Brain pericyte (primary cell): ENCODE measurements around the gene ZNF282.

ENCODE experiments used
- DNase-seq: peaks from one replicate; pipeline ENCODE4 v3.0.0-alpha.2; 2012; ENCODE audit warnings: low read depth, low spot score

Gene ZNF282

DNA sequence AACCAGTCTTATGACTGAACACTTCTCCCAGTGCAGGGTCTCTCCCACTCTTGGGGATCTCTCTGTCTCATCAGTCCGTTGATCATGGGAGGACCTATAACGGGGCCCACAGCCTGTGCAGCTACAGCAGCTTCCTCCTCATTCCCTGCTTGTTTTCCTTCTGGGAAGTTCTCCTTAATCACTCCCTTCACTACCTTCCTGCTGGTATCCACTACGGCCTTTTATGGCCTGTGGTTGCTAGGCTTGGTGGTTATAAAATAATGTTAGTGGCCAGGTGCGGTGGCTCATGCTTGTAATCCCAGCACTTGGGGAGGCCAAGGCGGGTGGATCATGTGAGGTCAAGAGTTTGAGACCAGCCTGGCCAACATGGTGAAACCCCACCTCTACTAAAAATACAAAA is 3.5 kb upstream of the ZNF282 start:
- no peak for DNase-seq

DNA sequence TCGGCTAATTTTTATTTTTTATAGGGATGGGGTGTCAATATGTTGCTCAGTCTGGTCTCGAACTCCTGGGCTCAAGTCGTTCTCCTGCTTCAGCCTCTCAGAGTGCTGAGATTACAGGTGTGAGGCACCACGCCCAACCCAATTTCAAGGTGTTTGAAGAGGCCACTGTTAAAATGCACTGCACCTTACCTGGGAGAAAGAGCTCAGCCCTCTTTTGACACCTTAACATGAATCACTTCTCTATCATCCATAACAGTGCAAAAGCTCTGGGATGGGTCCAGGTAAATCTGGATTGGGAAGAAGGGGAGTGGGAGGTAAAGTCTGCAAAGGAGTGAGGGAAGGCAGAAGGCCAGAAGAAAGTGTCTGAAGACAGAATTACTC is 557 bp upstream of the ZNF282 start:
- no peak for DNase-seq

DNA sequence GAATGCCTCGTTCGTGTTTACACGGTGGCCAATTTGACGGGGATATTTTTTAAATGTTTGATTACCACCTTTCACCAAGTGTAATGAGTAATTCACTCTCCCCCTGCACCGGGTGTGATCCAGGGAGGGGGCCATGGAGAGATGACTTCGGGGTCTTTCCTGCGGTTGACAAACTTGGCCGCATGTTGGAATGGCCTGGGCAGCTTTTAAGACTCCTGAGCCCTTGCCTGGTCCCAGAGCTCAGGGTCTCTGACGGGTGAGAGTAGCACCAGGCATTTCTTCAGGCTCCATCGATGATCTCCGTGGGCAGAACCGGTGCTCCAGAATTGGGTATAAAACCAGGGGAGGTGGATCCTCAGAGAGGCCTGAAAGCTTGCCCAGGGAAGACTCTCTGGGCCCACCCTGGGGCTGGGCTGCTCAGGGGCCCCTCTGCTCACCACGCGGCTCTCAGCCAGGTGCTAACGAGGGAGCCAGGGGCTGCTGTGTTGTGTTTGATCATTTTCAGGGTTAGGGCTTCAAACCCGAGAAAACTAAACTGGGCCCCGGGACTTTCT is 882 bp downstream of the ZNF282 start:
- DNase-seq, result no peak

DNA sequence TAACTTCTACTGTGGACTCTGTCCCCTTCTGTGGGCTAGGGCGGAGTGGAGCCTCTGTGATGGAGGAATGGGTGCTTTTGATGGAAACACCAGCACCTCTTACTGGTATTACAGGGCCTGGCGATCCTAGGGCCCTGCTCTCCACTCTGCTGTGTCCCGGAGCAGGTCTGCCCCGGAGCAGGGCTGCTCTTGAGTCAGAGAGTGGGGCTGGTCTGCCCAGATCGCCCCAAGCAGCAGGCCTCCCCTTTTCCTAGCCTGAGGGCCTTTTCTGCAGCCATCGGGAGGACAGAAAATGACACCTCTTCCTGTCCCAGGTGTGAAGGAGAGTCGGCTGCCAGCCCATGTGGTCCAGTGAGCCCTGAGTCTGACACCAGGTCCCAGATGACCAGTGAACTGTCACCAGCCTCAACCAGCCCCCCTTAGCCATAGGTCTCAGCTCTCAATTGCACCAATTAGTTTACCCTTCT is 1.4 kb downstream of the ZNF282 start:
- no peak for DNase-seq

DNA sequence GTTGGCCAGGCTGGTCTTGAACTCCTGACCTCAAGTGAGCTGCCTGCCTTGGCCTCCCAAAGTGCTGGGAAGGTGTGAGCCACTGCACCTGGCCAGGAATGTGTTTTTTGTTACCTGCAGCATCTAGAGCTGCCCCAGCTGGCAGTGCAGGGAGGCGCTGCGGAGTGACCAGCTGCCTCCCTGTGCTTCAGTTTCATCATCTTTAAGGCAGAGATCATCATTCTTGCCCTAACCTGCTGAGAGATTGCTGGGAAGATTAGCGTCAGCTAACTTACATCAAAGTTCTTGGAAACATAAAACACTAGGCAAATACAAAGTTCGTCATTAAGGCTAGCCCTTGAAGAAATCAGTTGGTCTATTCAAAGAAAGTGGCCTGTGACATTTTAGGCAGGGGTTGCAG is 2.3 kb downstream of the ZNF282 start:
- DNase-seq, result no peak

DNA sequence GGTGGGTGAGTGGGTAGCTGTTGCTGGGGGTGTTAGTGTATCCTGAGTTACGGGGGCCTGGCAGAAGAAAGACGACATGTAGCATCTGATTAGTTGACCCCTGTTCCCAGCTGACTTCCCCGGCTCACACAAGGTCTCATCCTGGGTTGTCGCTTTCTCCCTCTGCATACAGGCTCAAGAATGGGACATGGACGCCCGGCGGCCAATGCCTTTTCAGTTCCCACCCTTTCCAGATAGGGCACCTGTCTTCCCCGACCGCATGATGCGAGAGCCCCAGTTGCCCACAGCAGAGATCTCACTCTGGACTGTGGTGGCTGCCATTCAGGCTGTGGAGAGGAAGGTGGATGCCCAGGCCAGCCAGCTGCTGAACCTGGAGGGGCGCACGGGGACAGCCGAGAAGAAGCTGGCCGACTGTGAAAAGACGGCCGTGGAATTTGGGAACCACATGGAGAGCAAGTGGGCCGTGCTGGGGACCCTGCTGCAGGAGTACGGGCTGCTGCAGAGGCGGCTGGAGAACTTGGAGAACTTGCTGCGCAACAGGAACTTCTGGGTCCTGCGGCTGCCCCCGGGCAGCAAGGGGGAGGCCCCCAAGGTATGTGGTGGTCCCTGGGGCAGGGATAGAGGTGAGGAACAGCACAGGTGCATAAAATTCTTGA is 2.9 kb downstream of the ZNF282 start:
- no peak for DNase-seq

DNA sequence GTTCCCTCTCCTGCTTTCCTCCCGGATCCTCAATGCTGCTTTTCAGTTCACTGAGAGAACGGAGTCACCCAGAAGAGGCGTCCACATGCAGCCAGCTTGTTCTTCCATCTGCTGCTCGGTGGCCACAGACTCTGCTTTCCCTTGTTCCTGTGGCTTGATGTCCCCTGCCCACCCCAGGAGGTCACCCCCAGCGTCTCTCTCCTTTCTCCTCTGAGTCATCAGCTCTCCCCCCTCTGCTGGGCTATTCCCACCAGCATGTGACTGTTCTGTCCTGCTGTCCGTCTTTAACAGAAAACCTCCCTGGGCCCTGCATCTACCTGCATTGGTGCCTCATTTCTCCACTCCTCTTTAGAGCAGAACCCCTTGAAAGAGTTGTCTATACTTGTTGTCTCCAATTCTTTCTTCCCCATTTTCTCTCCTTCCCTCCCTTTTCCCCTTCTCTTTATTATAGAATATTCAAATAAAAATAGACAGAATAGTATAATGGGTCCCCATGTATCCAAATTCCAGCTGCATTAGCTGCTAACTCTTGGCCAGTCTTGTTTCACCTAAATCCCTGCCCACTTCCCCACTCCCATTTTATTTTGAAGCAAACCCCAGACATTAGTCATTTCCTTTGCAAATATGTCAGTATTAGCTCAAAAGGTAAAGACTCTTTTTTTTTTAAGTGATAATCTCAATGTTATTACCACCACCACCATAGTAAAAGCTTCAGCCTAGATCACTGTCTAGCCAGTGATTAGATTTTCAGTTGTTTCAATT is 4.1 kb downstream of the ZNF282 start:
- no peak for DNase-seq

DNA sequence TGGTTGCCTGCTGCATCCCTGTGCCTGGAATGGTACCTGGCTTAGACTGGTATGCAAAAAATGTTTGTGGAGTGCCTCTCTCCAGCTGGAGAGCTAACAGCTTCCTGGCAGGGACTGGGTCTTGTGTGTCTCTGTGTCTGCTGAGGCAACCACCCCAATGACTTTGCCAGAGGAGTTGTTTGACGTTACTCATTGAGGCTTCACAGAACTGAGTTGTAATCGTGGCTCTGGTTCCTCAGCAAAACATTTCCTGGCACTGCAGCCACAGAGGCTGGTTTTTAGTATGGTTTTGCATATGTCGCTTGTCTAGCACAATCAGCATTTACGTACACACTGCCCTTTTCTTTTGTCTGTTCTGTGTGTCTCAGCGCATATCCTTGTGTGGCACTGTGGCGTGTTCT is 7.5 kb downstream of the ZNF282 start:
- DNase-seq, result no peak

DNA sequence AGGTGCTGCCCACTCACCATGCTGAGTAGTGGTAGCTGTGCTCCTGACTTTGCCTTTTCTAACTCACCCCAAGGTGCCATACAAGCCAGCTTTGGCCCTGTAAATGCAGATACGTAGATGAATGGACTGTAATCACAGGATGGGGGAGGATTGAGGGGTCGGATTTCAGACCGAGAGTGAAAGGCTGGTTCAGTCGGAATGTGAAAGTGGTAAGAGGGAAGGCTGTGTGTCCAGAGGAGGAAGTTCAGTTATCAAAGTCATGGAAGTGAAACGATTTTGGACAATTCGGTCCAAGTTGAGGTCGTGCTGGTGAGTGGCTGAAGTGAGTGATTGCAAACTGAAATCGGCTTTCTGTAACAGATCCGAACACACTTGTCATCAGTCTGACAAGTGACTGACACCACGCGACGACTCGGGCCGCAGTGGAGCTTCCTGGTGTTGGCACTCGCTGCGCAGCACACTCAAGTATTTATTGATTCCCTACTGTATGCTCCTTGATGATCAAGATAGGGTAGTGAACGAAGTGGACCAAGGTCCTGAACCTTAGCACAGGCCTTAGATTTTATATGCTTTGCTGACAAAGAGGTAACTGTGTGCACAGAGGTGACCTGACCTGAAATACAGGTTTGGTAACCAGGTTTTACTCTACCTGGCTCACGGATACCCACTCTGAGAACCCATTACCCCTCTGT is 10.5 kb downstream of the ZNF282 start:
- no peak for DNase-seq

DNA sequence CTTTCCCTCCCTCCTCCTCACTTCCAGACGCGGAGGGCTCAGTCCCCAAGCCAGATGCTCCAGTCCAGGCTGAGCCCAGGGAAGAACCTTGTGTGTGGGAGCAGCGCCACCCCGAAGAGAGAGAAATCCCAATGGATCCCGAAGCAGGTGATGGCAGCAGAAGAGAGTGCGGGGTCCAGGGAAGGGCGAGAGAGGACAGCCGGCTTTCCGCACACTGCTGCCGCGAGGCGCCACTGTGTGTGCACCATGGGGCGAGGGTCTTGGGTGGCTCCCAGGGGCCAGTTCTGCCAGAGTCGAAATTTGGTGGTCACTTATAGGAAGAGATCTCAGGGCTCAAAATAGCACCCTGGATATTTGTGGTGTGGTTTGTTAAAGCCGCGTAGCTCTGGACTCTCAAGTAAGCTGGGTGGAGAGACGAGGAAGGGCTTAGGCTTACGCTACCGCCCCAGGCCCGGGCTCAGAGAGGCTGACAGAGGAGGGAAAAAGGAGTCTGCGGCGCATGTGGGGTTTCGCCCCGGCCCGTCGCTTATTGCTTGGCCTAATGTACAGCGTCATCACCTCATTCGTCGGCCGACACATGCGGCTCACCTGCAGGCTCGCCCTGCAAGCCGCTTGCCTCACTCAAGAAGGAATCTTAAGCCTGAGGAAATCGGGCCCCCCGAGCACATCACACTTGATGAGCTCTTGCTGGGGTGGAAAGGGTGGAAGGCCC is 12.1 kb downstream of the ZNF282 start:
- no peak for DNase-seq

DNA sequence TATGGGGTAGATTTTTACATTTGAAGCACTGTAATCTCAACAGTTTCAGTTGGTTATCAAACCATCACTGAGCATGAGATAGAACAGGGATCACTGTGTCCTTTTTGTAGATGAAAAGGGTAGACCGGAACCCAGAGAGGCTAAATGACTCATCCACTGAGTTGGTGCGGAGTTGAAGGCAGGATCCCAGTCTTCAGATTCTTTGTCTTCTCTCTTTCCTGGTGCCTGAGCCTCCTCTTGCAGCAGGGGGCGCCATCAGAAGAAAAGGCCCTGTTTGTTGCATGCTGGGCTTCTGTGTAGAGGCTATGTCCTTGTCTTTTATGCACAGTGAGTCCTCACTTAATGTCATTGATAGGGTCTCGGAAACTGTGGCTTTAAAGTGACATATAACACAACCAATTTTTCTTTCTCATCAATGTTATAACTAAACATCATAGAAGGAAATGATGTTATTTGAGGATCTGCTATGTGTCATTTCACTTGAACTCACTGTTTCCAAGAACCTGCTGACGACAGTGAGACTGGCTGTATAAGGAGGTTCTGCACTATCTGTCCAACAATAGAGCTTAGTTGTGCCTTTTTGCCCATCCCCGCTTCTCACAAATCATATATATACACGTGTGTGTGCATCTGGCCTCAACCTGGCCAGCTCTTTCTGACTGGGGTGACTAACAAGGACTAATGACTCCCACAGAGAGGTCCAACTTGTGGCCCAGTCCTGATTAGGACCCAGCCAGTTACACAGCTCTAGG is 14.3 kb downstream of the ZNF282 start:
- DNase-seq, result no peak

DNA sequence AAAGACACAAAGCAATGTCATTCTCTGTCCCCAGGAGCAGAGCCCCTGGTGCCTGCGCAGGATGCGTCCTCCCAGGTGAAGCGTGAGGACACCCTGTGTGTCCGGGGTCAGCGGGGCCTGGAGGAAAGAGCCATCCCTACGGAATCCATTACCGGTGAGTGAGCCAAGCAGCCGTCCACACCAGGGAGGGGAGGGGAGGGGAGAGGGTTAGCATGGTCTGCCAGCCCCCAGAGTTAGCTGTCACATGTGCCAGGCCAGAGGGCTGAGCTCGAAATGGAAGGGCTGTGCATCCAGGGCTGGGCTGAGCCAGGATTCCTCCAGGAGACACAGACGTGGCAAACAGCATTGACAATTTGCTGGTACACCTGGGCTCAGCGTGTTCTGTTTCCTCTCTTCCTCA is 15.2 kb downstream of the ZNF282 start:
- no peak for DNase-seq

DNA sequence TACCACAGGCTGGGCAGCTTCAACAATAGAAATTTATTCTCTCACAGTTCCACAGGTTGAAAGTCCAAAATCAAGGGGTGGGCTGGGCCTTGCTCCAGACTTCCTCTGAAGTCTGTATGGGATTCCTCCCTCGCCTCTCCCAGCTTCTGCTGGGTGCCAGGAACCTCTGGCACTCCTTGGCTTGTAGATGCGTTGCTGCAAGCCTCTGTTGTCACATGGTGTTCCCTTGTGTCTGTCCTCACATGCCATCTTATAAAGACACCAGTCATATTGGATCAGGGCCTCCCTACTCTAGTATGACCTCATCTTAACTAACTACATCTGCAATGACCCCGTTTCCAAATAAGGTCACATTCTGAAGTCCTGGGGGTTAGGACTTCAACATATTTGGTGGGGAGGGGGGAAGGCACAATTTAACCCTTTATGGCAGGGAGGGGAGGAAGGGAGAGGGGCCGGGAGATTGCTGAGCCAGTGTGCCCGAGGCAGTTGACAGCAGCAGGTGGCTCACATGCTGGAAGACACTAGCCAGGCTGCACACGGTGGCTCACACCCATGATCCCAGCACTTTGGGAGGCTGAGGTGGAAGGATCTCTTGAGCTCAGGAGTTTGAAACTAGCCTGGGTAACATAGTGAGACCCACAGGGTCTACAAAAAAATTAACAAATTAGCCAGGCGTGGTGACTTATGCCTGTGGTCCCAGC is 18.8 kb downstream of the ZNF282 start:
- DNase-seq, result no peak

DNA sequence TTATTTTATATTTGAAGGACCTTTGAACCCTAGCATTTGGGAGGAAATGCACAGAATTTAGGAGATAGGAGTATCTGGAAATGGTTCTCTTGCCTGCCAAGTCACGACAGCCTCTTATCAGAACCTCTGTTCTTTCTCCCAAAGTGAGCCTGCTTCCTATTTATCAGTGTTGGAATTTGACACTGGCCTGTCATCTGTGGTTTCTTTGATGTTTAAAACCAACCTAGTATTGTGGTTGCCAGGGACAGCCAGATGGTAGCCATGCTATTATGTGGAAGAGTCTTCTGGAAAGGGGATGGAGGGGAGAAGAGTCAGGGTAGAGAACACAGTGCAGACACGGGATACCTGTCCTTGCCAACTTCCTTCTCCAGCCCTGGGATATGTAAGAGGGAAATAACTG is 21.1 kb downstream of the ZNF282 start:
- no peak for DNase-seq

DNA sequence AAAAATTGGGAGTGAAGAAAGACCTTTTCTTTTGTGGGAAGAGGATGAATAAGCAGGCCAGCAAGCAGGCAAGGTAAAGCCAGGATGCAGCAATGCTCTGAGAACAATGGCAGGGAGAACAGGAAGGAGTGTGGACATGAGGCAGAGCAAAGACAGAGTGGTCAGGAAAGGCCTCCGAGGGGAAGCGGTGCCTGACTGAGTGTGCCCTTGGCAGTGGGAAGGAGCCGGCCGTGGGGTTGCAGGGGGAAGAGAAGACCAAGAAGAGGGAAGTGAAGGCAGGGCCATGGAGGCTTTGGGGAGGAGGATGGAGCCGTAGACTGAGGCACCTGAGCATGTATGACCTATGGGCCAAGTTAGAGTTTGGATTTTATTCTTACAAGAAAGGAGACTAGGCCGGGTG is 22.2 kb downstream of the ZNF282 start:
- no peak for DNase-seq

DNA sequence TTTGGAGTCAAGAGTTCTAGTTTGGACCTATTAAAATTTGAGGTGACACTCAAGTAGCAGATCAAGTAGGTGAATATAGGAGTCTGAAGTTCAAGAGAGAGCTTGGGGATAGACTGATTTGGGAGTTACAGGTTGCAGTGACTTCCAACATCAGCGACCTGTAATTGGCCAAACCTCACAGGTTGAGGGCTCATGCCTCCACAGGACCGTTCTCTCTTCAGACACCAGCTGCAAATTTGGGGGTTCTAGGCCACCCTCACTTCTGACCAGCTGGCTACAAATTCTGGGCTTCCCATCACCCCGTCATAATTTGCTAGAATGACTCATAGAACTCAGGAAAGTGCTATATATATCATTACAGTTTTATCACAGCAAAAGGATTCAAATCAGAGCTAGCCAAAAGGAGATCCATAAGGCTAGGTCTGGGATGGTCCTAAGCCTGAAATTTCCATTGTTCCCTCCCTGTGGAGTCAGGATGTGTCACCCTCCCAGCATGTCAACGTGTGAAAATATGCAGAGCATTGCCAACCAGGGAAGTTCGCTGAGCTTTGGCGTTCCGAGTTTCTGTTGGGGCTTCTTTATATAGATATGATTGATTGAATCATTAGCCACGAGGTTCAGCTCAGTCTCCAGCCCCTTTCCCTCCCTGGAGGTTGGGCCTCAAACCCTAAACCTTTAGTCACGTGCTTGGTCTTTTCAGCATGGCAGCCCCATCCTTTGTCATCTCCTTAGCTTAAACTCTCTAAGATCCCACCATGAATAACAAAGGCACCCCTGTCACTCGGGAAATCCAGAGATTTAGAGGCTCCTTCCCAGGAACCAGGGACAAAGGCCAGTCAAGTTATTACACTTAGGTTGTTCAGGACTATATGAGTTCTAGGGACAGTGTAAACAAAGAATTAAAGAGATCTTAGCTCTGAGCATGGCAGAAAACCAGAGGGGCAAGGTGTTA is 23.4 kb downstream of the ZNF282 start:
- no peak for DNase-seq

DNA sequence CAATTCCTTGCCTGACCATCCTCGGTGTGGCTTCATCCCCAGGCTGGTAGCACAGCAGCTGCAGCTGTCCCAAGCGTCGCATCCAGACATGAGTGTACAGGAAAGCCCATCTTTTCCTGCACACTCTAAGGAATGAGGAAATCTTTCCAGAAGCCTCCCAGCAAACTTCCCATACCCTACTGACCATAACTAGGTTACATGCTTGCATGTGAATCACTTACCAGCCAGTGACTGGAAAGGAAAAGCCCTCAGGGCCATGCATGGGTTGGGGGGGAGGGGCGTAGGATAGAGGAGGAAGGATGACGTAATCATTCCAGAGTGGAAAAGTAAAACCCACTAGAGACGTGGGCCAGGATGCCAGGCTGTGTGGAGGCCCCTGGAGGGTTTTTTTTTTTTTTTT is 25.2 kb downstream of the ZNF282 start:
- DNase-seq, result no peak

DNA sequence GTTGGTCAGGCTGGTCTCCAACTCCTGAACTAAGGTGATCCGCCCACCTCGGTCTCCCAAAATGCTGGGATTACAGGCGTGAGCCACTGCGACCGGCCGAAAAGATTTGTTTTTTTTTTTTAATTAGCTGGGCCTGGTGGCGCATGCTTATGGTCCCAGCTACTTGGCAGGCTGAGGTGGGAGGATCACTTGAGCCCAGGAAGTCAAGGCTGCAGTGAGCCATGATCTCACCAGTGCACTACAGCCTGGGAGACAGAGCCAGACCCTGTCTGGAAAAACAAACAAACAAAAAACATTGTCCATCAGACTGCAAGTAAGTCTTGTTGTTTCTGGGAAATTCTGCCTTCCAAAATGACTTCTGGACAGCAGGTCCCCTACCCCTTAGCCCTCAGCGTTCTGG is 27.8 kb downstream of the ZNF282 start:
- DNase-seq, result no peak

DNA sequence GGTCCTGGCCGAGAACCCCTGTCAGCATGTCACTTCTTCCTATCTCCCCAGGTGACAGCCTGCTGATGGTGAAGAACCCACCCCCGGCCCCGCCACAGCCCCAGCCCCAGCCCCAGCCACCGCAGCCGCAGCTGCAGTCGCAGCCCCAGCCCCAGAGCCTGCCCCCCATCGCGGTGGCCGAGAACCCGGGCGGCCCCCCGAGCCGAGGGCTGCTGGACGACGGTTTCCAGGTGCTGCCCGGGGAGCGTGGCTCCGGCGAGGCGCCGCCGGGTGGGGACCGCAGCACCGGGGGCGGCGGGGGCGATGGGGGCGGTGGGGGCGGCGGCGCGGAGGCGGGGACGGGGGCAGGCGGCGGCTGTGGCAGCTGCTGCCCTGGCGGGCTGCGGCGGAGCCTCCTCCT is 28.4 kb downstream of the ZNF282 start:
- no peak for DNase-seq
